HG03097 (cell line): ENCODE results near the gene CCNE1.
"Not testable (repeated sequence)": the region's sequence is repeated elsewhere in the genome, so short reads cannot be mapped to it uniquely, and the experiment has no call there.

Experiments
- ATAC-seq: cut with Tn5 transposase; IDR thresholded peaks from one replicate; pipeline ENCODE4 v1.9.1; 2021; ENCODE audit not compliant: unreplicated experiment, low FRiP score

Gene CCNE1

DNA sequence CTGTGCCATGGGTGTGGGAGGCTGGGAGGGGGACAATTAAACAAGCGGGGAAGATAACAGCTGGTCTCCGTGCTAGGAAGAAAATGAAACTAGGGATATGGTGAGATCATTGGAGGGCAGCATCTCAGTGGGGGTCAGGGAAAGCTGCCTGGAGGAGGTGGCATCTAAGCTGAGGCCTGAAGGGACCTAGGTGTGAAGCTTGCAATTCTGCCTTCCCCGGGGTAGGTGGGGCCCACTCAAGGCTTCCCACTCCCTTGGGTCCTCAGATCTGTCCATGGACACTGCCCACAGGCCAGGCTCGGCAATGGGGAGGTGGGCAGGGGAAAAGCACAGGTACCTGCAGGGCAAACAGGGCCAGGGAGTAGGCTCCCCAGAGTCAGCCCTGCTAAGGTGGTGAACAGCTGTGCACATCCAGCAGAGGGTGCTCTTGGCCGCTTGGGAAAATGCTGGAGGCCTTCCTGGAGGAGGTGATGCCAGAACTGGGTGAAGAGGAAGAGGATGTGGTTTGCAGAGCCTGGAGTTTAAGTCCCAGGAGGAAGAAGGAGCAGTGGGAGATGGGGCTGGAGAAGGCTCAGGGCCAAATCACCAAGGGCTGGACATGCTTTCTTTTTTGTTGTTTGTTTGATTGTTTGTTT, 25.7 kb upstream of the CCNE1 start:
- no peak for ATAC-seq

- ATAC-seq, result no peak
These were observed 24.5 kb upstream of the CCNE1 start for GRCh38 chr19:29787281-29787680.

DNA sequence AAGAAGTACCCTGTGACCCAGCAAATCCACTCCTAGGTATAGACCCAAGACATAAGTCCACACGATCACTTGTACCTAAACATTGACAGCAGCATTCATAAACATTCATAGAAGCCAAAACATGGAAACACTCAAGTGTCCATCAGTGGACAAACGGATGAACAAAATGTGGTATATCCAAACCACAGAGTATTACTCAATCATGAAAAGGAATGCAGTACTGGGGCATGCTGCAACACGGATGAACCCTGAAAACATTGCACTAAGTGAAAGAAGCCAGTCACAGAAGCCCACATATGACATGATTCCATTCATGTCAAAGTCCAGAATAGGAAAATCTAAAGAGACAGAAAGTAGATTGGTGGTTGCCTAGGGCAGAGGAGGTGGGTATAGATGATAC, 22.8 kb upstream of the CCNE1 start:
- ATAC-seq, result no peak

GRCh38 chr19:29793116-29793727, 18.6 kb upstream of the CCNE1 start:
- ATAC-seq, result no peak

DNA sequence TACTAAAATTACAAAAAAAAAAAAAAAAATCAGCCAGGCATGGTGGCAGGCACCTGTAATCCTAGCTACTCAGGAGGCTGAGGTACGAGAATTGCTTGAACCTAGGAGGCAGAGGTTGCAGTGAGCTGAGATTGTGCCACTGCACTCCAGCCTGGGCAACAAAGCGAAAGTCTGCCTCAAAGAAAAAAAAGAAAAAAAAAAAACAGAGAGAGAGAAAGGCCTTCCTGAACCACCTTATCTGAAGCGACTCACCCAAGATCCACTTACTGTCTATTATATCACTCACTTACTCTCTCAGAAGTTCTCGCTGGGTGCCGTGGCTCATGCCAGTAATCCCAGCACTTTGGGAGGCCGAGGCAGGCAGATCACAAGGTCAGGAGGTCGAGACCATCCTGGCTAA, 17.3 kb upstream of the CCNE1 start:
- ATAC-seq, result not testable (repeated sequence)

DNA sequence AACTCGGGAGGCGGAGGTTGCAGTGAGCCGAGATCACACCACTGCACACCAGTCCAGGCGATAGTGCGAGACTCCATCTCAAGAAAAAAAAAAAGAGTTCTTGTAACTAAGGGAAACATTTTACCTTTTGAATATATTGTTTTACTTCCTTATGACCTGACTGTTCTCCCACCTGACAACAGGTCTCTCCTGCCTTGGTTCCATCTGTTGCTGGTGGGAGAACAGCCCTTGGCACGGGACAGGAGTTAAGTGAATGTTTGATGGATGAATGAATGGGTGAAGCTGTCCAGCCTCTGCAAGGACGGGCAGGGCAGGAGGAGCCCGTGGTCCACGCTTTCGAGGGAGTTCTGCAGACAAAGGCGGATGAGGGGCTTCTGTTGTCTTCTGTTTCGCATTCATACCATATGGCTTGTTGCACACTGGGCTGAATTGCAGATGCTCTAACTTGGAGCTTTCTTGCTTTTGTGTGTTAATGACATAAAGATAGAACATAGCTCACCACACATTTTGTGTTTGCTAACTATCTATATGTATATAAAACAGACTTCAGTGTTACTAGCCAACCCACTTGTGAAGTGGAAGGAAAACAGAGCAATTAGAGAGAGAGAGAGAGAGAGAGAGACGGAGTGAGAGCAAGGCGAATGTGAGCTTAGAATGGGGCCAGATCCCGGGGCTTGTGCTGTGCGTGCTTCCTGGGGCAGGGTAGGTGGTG, 16.2 kb upstream of the CCNE1 start:
- no peak for ATAC-seq

DNA sequence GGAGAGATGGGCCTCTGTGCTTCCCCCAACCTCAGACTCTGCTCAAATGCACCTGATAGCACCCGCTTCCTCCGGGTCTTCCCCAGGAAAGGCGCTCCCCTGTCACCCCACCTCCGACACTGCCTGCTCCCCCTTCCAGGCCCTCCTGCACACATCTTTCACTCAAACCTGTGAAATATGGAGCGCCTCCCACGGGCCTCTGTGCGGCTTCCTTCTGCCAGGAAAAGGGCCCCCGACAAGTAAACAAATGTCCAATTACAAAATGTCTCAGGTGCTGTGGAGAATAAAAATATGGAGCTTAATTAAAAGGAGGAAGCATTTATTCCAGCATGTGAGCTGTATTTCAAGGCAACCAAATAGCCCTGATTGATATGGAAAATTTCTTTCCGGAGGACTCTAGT, 15.6 kb upstream of the CCNE1 start:
- ATAC-seq, result no peak

- ATAC-seq, result no peak
These were observed 12.9 kb upstream of the CCNE1 start for GRCh38 chr19:29798774-29799497.

DNA sequence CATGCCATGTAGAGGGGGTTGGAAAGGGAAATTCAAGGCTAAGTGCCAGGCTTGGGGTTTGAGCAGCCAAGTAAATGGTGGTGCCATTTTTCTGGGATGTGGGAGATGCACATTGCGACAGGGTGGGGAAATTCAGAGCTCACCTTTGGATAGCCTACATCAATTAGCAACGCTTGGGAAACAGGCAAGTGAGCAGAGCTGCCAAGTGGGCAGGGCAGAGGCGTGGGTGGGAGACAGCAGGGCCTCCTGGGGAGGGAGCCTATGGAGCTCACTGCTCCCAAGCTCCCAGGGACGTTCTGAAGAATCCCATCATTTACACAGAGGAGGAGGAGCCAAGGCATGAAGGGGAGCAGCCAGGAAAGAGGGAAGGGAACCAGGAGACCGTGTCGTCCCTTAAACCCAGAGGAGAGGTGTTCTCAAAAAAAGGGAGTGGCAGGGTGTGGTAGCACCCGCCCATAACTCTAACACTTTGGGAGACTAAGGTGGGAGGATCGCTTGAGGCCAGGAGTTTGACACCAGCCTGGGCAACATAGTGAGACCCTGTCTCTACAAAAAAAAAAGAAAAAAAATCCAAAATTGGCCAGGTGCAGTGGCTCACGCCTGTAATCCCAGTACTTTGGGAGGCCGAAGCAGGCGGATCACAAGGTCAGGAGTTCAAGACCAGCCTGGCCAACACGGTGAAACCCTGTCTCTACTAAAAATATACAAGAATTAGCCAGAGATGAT, 11.5 kb upstream of the CCNE1 start:
- no peak for ATAC-seq

DNA sequence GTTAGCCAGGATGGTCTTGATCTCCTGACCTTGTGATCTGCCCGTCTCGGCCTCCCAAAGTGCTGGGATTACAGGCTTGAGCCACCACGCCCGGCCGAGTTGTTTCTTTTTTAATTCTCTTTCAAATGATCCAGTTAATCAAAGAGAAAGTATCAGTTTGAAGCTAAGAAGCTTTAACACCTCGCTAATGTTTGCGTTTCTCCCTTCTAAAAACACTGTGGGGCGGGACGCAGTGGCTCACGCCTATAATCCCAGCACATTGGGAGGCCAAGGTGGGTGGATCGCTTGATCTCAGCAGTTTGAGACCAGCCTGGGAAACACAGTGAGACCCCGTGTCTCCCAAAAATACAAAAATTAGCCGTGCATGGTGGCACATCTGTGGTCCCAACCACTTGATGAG, 7.8 kb upstream of the CCNE1 start:
- not testable (repeated sequence) for ATAC-seq

- peak; percentile 57 for ATAC-seq
These were observed 7.3 kb upstream of the CCNE1 start for GRCh38 chr19:29804493-29804892.

GRCh38 chr19:29805031-29805965, 6.5 kb upstream of the CCNE1 start:
- ATAC-seq, result no peak

- ATAC-seq, result no peak
These were observed 5.5 kb upstream of the CCNE1 start for GRCh38 chr19:29806098-29806866.

DNA sequence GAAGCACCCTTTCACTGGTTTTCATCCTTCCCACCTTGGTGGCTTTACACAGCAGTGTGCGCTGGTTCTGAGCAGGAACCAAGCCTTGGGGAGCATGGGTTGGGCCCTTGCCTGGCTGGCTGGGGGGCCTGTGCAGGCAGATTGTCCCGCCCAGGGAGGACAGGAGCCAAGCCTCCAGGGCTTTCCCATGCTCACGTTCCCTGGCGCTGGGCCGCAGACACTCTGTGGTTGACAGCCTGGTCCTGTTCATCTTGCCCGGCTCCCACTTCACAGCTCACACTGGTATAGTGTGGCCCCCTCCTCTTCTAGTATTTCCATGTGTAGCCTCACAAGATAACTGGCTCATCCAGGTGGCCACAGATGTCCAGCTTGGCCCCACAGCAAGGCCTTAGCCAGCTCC, 4.6 kb upstream of the CCNE1 start:
- ATAC-seq, result no peak

GRCh38 chr19:29807870-29808405, 3.9 kb upstream of the CCNE1 start:
- no peak for ATAC-seq

GRCh38 chr19:29809795-29810503, 1.8 kb upstream of the CCNE1 start:
- ATAC-seq, result no peak

DNA sequence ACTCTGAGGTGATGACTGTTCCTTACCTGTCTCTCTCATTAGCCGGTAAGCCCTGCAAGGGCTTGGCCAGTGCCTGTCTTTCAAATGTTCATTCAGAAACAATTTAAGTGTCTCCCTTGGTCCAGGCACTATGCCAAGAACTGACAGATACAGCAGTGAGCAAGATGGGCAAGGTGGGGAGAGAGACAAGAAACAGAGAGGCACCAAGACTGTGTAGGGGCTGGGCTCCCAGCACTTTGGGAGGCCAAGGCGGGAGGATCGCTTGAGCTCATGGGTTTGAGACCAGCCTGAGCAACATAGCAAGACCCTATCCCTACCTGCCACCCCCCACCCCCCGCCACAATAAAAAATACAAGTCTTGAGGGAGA, 1.3 kb upstream of the CCNE1 start:
- no peak for ATAC-seq
